ENCODE data around the gene CD274.
A peak's percentile ranks its signal among the peaks of the same experiment; 100 is the strongest.
"Not testable (repeated sequence)": the region's sequence is repeated elsewhere in the genome, so short reads cannot be mapped to it uniquely, and the experiment has no call there.

Gene CD274

DNA sequence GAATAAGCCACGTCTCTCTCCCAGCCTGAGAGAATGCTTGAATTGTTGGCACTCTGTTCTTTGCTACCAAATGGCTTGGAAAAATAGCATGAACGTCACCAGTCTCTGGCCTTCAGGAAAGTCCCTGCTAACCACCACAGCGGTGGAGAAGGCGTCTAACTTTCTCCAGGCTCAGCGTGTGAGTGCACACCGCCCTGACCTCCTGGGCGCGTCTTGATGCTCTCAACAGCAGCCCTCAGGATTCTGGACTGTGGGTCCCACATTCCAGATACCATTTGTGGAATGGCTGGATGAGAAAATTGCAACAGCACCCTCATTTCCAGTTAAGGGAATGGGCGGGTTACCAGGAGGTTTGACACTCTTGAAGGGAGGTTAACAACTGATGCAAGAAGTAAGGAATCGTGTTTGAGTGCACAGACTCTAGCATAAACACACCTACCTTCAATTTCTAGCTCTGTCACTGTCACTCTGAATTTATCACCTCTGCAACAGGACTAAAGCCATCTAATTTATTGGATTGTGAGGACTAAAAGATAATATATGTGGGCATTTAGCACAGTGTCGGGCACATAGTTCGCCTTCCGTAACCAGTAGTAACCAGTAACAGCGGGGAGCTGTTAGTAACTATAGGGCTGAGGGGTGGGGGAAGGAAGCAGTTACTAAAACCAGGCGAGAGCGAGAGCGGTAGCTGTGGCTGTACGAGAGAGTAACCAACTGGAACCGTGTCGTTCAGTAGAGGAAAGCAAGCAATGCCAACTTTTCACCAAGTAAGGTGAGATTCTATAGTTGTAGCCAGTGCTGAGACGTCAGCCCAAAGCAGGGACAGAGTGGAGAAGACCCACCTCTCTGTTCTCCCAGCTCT is 11.8 kb upstream of the CD274 start:
- no peak for DNase-seq

DNA sequence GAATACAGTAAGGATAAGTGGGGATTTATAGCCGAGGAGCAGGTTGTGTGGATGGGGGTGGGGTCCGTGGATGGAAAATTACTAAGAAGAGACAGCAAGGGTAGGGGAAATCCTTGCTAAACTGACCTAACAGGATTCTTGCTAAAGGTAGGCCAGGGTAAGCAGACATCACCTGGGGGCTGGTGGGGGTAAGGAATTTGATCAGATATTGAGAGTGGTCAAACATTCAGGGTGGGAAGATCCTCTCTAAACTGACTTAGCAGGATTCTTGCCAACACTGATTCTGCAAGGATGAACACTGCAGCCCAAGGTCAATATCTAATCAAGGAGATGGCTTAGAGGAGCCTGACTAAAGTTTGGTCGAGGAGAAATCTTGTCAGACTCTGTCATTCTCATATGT is 9.9 kb upstream of the CD274 start:
- DNase-seq: no peak

DNA sequence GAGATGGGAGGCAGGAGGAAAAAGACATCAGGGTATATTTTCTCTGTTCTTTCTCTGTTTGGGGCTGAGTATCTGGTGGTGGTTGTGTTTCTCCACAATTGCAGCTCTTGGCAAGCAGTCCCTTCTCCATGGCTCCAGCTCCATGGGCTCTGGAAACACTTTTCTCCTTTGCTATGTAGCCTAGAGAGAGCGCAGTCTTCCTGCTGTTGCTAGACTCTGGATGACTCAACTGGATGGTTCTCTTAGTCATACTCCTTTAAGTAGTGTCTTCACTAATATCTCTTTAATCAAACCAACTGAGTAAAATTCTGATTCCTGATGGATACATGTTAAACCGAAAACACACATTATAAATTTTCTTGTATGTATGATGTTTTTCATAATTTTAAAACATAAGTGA is 9.3 kb upstream of the CD274 start:
- no peak for DNase-seq

DNA sequence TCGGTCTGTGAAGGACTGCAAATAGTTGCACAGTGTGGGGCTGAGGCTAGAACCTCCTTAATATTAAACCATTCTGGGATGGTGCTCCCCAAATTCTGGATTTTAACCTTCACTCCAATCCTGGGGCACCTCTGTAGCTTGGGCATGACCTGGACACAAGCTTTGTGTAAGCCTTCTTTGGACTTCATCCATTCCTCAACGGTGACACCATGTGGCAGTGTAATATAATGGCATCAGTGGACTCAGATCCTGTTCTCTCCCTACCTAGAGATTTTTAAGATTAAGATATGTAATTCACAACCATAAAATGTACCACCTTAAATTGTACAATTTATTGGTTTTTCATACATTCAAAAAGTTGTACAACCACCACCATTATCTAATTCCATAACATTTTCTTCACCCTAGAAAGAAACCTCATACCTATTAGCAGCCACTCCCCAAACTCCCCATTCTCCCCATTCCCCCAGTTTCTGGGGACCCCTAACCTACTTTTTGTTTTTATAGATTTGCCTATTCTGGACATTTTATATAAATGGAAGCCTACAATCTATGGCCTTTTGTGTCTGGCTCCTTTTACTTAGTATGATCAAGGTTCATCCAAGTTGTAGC is 7.8 kb upstream of the CD274 start:
- peak; percentile 62 for DNase-seq

DNA sequence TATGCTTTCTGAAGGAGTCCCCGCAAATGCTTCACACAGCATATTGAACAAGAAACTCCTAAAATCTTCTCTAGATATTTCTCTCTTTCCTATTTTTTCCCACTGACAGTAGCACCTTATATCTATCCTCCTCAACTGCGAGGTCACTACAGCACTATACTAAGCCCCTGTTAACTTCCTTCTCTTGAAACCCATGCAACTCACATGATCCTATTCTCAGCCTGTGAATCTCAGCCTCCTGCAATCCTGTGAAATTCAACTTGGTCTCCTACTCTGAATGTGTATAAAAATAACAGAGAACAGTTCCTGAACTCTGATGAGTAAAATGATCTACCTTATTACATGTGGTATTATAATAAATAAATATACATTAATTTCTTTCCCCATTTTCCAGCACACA is 6.5 kb upstream of the CD274 start:
- DNase-seq: no peak

DNA sequence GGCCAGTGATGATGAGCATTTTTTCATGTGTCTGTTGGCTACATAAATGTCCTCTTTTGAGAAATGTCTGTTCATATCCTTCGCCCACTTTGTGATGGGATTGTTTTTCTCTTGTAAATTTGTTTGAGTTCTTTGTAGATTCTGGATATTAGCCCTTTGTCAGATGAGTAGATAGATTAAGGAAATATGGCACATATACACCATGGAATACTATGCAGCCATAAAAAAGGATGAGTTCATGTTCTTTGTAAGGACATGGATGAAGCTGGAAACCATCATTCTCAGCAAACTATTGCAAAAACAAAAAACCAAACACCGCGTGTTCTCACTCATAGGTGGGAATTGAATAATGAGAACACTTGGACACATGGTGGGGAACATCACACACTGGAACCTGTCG is 5.2 kb upstream of the CD274 start:
- DNase-seq: not testable (repeated sequence)

DNA sequence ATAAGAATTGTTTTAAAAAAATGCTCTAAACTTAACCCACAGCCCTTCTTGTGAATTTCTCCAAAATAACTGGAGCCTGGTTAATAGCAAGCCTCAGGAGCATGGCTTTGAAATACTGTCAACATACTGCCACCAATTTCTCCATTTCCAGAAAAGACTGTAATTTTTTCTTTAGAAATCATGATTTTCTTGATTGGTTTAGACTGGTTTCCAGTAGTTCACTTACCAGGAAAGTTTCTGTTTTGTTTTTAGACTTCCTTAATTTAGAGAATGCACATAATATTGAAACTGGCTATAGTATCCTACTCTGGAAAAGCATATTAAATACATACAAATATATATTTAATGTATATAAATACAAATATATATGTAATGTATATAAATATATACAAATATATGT is 4.5 kb upstream of the CD274 start:
- DNase-seq: no peak

DNA sequence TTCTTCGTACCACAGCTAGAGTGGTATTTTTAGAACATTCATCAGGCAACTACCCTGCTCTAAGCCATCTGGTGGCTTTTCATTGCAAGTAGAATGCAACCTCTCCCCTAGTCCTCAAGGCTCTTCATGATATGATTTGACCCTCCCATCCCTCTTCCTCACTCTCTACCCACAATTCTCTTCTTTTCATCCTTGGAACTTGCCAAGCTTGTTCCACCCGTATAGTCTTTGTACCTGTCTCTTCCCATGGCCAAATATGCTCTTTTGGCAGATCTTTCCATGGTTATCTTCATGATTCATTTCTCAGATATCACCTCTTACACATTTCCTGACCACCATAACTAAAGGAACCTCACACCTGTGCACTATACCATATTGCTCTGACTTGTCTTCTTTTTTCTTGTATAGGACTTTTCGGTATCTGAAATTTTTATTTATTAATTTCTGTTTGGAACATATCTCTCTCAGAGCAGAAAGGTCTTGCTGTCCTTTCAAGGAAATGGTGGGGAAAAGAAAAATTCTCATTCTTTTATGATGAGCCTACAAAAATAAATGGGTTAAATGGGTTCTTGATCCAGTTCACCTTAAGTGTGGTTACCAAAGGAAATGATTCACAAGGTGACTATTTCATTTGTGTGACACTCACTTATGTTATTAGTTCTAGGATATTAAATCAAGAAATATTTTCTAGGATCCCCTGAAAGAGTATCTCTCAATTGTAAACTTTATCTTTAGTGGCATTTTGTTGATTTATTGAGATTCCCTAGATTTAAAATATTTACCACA is 3.7 kb upstream of the CD274 start:
- no peak for DNase-seq

DNA sequence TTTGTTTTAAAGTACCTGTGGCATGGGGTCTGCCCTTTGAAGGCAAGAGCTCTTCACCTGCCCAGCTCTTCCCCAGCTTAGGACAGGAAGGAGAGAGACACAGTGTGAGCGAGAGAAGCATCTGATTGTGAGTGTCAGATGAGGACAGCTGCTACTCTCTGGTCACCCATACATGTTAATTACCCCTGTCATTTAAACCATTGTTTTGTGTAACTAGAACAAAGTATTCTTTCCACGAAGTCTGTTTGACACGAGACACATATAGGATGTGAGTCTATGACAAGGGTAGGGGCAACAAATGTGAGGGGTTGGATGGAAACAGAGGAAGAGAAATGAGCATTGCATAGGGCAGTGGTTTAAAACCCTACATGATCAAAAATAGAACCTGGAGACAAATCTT is 3.0 kb upstream of the CD274 start:
- DNase-seq: no peak

DNA sequence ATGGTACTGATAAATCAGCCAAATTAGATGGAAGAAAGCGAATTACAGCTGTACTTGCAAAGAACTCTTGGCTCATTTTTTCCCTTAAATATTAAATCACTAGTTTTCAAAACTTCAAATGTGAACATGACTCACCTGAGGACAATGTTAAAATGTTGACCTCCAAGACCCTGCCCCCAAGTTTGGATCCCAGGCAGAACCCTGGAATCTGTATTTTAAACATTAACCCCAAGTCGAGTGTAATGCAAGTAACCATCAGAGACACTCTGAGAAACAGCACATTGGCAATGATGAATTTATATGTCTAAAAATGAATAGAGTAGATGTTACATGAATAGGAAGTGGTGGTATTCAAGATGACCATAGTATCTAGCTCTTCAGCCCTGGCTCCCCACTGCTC is 2.3 kb upstream of the CD274 start:
- no peak for DNase-seq

DNA sequence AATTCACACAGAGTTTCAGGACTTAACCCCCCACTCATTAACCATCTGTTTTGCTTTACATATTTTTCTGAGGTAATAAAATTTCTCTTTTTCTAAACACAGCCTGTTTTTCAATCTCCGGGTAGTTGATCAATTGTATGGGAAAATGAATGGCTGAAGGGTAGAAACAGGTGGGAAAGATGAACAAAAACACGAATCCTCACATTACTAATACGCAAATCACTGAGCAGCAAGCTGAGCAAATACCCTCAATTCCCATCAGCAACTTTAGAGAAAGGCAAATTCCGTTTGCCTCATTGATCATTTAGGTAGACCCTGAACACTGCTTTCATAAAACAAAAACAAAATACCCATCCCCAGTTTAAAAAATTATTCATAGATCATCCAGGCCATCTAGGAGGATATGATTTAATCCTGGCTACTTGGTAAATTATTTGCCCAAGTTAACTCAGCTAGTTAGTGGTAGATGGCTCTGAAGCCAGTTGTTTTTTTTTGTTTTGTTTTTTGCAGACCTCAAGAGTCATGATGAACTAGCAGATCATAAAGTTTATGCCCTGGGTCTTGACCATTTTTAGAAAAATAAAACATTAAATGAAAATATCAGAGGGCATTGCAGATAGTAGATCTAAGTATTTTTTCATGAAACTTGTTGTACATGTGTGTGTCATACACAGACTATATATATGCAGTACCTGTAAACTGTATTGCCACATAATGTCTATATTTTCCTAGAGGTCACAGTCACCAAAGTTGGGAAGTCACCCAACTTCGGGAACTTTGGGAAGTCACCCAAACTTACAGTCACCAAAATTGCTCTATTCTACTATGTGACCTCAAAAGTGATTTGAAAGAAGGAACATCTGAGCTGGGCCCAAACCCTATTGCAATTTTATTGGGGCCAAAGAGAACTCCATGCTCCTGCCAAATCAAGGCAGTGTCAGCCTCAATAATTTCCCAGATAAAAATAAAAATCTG is 1.6 kb upstream of the CD274 start:
- DNase-seq: no peak

DNA sequence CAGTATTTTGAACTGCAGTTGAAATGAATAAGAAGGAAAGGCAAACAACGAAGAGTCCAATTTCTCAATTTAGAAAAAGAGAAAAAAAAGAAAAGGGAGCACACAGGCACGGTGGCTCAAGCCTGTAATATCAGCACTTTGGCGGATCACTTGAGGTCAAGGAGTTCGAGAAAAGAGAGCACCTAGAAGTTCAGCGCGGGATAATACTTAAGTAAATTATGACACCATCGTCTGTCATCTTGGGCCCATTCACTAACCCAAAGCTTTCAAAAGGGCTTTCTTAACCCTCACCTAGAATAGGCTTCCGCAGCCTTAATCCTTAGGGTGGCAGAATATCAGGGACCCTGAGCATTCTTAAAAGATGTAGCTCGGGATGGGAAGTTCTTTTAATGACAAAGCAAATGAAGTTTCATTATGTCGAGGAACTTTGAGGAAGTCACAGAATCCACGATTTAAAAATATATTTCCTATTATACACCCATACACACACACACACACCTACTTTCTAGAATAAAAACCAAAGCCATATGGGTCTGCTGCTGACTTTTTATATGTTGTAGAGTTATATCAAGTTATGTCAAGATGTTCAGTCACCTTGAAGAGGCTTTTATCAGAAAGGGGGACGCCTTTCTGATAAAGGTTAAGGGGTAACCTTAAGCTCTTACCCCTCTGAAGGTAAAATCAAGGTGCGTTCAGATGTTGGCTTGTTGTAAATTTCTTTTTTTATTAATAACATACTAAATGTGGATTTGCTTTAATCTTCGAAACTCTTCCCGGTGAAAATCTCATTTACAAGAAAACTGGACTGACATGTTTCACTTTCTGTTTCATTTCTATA is 602 bp upstream of the CD274 start:
- no peak for DNase-seq

DNA sequence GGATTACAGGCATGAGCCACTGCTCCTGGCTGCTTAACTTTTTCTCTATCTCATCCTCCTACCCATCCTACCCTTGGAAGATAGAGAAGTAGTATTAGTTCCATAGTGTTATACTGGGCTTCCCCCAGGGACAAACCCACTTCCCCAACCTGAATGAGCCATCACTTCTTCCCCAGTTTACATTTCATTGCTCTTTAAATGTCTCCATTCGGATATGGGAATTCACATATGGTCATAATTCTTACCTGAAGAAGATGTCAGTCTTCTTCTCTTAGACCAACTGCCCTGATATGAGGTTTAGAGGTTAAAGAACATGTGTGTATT is 1.9 kb downstream of the CD274 start:
- DNase-seq: no peak

DNA sequence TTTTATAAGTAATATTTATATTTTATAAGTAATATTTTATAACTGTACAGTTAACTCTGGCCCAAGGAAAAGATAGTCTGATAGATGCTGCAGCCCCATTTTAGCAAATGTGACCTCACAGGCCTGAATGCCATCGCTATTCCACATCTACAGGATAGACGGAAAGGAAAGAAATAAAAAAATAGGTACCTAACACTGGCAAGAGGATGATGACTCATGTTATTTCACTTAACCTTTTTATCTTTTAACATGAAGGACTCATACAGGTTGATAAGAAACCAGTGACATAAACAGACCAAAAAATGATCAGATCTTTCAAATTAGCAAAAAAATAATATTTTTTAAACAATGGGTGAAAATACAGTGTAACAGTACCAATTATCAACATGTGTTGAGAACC is 2.7 kb downstream of the CD274 start:
- no peak for DNase-seq

DNA sequence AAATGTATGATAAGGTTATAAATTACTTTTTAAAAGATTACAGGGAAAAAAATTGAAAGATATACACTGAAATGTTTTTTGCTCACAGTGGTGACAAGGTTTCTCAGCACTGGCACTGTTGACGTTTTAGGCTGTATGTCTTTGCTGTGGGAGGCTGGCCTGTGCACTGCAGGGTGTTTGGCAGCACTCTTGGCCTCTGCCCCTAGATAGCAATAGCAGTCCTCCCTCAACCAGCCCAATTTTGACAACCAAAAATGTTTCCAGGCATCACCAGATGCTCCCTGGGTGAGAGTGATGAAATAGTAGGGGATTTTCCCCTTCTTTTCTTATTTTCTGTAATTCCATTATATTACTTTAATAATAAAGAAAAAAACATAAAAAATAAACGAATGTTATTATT is 3.3 kb downstream of the CD274 start:
- DNase-seq: no peak

DNA sequence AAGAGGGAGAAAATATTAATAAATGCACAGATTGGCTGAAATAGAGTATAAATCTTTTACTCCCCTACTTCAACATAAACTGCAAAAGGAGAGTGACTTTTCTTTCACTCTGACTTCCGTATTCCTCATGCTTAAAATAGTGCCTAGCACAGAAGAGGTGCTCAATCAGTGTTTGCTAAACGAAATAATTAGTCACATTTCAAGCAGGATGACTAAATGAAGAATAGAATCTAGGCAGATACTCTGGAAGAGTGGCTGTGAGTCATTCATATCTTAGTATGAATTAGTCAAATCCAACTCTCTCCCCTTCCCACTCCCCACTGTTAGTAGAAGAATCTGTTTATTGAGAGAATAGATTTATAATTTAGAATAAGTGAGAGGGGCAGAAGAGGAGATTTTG is 4.8 kb downstream of the CD274 start:
- no peak for DNase-seq

DNA sequence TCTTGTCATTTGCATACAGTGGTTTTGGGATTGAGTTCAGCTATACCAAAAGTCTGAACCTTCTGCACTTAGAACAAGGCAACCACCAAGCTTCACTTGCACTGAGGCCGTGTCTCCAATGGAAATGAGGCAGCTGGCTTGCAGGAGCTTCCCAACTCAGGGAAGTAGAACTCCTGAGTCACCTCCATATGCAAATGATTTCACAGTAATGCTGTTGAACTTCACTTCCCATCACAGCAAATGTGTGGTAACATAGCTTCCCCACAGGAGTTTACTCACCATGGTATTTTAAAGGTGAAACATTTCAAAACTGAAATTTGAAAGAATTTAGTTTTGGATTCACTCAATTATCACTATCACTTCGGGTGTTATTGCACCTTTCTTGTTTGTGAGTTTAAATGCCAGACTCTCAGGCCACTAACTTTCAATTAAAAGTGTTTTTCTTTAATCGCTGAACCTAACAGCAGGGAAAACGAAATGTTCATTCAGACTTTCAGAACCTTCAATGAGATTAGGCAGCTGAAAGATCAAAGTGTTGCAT is 9.0 kb downstream of the CD274 start:
- no peak for DNase-seq

DNA sequence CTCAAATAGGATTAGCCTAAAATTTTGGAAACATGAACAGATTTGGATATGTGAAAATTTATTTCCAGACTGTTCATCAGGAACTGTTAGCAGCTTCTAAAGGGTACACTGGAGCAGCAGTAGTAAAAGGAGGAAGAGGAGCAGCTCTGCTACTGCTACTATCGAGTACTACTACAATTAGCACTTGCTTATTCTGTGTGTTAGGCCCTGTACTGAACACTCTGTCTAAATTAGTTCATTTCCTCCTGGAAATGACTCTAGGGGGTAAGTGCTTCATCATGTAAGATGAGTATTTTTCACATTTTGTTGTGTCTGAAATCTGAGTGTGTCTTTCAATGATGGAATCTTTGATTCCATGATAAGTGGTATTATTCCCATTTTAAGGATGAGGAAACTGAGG is 9.8 kb downstream of the CD274 start:
- no peak for DNase-seq

DNA sequence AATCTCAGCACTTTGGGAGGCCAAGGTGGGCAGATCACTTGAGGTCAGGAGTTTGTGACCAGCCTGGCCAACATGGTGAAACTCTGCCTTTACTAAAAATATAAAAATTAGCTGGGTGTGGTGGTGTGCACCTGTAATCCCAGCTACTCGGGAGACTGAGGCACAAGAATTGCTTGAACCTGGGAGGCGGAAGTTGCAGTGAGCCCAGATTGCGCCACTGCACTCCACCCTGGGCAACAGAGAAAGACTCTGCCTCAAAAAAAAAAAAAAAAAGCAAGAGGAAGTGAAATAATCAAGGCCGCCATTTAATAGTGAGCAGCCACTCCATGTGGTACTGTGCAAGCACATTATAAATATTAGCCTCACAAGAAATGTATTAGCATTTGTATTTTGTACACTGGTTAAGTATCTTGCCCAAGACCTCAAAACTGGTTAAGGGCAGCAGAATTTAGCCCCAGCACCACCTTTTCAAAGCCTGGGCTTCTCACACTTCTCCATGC is 14.5 kb downstream of the CD274 start:
- not testable (repeated sequence) for DNase-seq

DNA sequence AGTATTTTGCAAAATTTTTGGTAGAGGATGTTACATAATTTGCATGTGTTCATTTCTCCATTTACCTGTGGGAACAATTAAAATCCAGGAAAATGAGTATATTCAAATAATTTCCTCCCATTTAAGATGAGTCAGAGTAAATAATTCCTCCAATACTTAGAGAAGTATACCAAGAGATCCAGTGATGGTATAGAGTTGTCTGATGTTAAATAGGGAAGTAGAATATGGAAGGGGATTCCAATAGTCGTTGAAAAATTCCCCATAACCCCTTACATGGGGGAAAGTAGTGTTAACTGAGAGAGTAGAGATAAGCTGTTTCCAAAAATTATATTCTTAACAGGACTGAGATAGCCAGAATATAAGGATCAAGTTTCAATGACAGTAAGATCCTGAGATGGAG is 15.7 kb downstream of the CD274 start:
- no peak for DNase-seq

DNA sequence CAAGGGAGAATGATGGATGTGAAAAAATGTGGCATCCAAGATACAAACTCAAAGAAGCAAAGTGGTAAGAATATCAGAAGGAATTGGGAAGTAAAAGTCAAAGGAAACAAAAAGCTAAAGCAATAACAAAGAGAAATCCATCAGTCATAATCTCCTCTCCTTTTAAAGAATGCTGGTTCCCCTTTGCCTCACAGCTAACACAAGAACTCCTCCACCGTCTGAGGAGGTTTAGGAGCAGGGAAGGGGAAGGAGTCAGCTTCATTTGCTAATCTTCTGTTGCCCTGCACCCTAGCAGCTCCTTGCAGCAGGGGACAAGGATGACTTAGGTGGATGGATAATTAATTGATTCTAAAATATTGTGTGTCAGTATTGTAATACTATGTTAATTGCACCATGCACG is 16.4 kb downstream of the CD274 start:
- DNase-seq: no peak

DNA sequence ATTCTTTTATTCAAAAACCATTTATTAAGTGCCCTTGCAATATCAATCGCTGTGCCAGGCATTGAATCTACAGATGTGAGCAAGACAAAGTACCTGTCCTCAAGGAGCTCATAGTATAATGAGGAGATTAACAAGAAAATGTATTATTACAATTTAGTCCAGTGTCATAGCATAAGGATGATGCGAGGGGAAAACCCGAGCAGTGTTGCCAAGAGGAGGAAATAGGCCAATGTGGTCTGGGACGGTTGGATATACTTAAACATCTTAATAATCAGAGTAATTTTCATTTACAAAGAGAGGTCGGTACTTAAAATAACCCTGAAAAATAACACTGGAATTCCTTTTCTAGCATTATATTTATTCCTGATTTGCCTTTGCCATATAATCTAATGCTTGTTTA is 18.5 kb downstream of the CD274 start:
- DNase-seq: no peak
